B cell (primary cell): ENCODE measurements around the gene RAPGEF5. TPM values are rescaled to one million over a fixed set of nuclear protein-coding genes. Genes with fewer than 3 reads are reported as not detected.

Experiments used
- ATAC-seq: fragments of 200-7000 bp; cut with Tn5 transposase; one replicate; pipeline ENCODE4 v1.10.0; 2021; ENCODE audit warnings: low read depth, mild to moderate bottlenecking, moderate number of reproducible peaks, moderate library complexity
- CTCF ChIA-PET: fragments of 350-600 bp; sonication (Branson Sonifier 250); formaldehyde crosslinking; loops from one replicate; lab custom pipeline; 2021; ENCODE audit warnings: antibody characterized with exemption, inconsistent platforms; lab: Charles Lee
- POLR2A ChIA-PET: fragments of 350-600 bp; sonication (Branson Sonifier 250); formaldehyde crosslinking; loops from one replicate; lab custom pipeline; 2021; ENCODE audit warnings: antibody characterized with exemption; lab: Charles Lee
- DNase-seq: peaks from one replicate; pipeline ENCODE4 v3.0.0; 2013
- H2AFZ ChIP-seq: 2 replicates; pipeline ENCODE4 v1.6.1; 2012; ENCODE audit warnings: mild to moderate bottlenecking, low read depth, low read length; ENCODE audit not compliant: insufficient read depth, poor library complexity, severe bottlenecking
- H3K27ac ChIP-seq, 2 donors: 1 replicate in 1 of 2; 2 replicates in 1 of 2; pipeline ENCODE4 v1.5.1; 2012 to 2013; ENCODE audit warnings: low read length in 2 of 2, mild to moderate bottlenecking in 2 of 2, moderate library complexity in 1 of 2
- H3K27me3 ChIP-seq, 4 experiments: fragments of 200-600 bp in 1 of 4; sonication (generic) in 1 of 4; replicated peaks in 1 of 4; 1 replicate in 2 of 4; 2 replicates in 2 of 4; pipeline versions ENCODE4 v1.6.1 to v1.7.0; 2013 to 2016; ENCODE audit warnings: low read length in 3 of 4, mild to moderate bottlenecking in 2 of 4, mixed read lengths in 1 of 4, moderate library complexity in 1 of 4; ENCODE audit not compliant: insufficient read depth in 4 of 4, control insufficient read depth in 3 of 4; ENCODE audit errors: control extremely low read depth in 1 of 4
- H3K36me3 ChIP-seq, 2 experiments: replicated peaks in 1 of 2; 1 replicate in 1 of 2; 2 replicates in 1 of 2; pipeline versions ENCODE4 v1.6.1 to v1.7.1; 2013; ENCODE audit warnings: low read length in 1 of 2; ENCODE audit not compliant: insufficient read depth in 2 of 2, control insufficient read depth in 1 of 2; ENCODE audit errors: control extremely low read depth in 1 of 2, extremely low read depth in 1 of 2
- H3K4me1 ChIP-seq, 2 donors: fragments of 200-600 bp in 1 of 2; sonication (generic) in 1 of 2; 1 replicate in 1 of 2; 2 replicates in 1 of 2; pipeline versions ENCODE4 v1.5.1 to v1.6.1; 2013 to 2017; ENCODE audit warnings: low read length in 2 of 2; ENCODE audit not compliant: control insufficient read depth in 2 of 2, insufficient read depth in 2 of 2
- H3K4me2 ChIP-seq: replicated peaks from 2 replicates; pipeline ENCODE3; 2012; ENCODE audit warnings: mild to moderate bottlenecking, low read depth, low read length; ENCODE audit not compliant: poor library complexity, severe bottlenecking
- H3K4me3 ChIP-seq, 5 experiments: fragments of 200-600 bp in 1 of 5; sonication (generic) in 1 of 5; 1 replicate in 3 of 5; 2 replicates in 2 of 5; pipeline versions ENCODE4 v1.5.1 to v1.7.0; 2011 to 2016; ENCODE audit warnings: low read length in 4 of 5, mild to moderate bottlenecking in 4 of 5, low read depth in 2 of 5, control low read depth in 1 of 5, moderate library complexity in 1 of 5; ENCODE audit not compliant: insufficient read depth in 1 of 5; ENCODE audit errors: control extremely low read depth in 1 of 5, extremely low read depth in 1 of 5
- H3K79me2 ChIP-seq: fragments of 200-600 bp; sonication (generic); one replicate; pipeline ENCODE4 v1.6.0; 2016; ENCODE audit warnings: low read length; ENCODE audit not compliant: control insufficient read depth, insufficient read depth
- H3K9ac ChIP-seq: fragments of 200-600 bp; sonication (generic); 2 replicates; pipeline ENCODE4 v1.6.1; 2017; ENCODE audit warnings: mild to moderate bottlenecking, low read length, moderate library complexity
- H3K9me3 ChIP-seq, 3 donors: one replicate each; pipeline versions ENCODE4 v1.6.1 to v1.7.1; 2013; ENCODE audit warnings: low read length in 2 of 3; ENCODE audit not compliant: control insufficient read depth in 2 of 3, insufficient read depth in 1 of 3; ENCODE audit errors: control extremely low read depth in 1 of 3
- H4K20me1 ChIP-seq: 2 replicates; pipeline ENCODE4 v1.6.0; 2012; ENCODE audit warnings: mild to moderate bottlenecking, low read length; ENCODE audit not compliant: insufficient read depth, control insufficient read depth, poor library complexity, severe bottlenecking
- H3K27ac Mint-ChIP-seq: one replicate; pipeline ENCODE4 v1.8.0; 2021; ENCODE audit warnings: mixed read lengths
- H3K27me3 Mint-ChIP-seq: one replicate; pipeline ENCODE4 v1.8.0; 2021; ENCODE audit warnings: mixed read lengths
- H3K4me1 Mint-ChIP-seq: one replicate; pipeline ENCODE4 v1.8.0; 2021; ENCODE audit warnings: mixed read lengths
- H3K4me3 Mint-ChIP-seq: one replicate; pipeline ENCODE4 v1.8.0; 2021; ENCODE audit warnings: mixed read lengths
- H3K9me3 Mint-ChIP-seq: one replicate; pipeline ENCODE4 v1.8.0; 2022; ENCODE audit warnings: mixed read lengths; ENCODE audit not compliant: insufficient read depth
- CTCF ChIP-seq: fragments of 200-600 bp; IDR thresholded peaks from one replicate; pipeline ENCODE4 v1.8.0; 2022; ENCODE audit warnings: antibody characterized with exemption, mild to moderate bottlenecking
- EZH2 ChIP-seq: IDR thresholded peaks from 2 replicates; pipeline ENCODE4 v1.6.1; 2012; ENCODE audit warnings: borderline replicate concordance, low read depth, mild to moderate bottlenecking, moderate library complexity, low read length; ENCODE audit not compliant: insufficient read depth, poor library complexity, severe bottlenecking
- WGBS: methylation state at CpG from one replicate; pipeline ENCODE4 v1.1.5; 2013; ENCODE audit warnings: missing lambda C conversion rate; ENCODE audit not compliant: insufficient coverage; 5-methylcytosine and 5-hydroxymethylcytosine counted together
- intact Hi-C: fragments of 100-400 bp; cut with micrococcal nuclease; formaldehyde crosslinking; loops from one replicate; pipeline ENCODE4 v1.10.0; 2022
- polyA plus RNA-seq: library from polyadenylated mRNA; depleted of rRNA; stranded (reverse); fragments of >200 nt; gene quantifications from 2 replicates; pipeline ENCODE4 v1.2.3, GENCODE V29; 2012
- total RNA-seq, 2 donors: library from RNA; stranded (reverse); fragments of 120-200 nt in 1 of 2; gene quantifications; 1 replicate in 1 of 2; 2 replicates in 1 of 2; pipeline versions ENCODE4 v1.2.3 to v1.2.4, GENCODE V29; 2013 to 2022

RAPGEF5 gene
- total and polyA plus RNA-seq, 2 donors (not counting 1 experiment from before 2014, with no cell fraction given): 1.5 to 37.6 TPM

DNA sequence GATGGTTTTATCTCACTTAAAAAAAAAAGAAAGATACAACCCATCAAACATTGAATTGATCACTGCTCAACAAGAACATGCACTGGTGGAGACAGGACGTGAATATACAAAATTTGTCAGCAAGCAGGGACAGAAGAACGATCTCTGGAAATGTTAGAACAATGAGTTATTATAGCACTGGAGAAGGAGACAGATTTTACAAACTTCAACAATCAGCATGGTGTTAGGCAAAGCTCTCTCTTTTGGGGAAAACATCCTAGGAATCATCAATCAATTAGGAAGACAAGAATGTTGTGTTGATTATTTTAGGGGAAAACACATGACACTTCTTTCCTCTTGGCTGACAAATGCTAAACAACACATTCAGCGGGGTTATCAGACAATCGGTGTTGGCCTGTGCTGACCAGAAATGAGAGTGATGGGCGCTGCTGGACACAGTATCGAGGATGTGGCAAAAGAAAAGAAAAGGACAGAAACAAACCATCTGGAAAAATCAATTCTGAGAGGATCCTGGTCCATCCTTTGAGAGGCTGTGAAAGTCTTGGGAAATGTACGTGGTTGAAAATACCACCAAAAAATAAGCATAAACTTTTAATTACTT lies 103.9 kb downstream of the RAPGEF5 start:
- CTCF ChIA-PET: no interaction called here
- Histone ChIP-seq H3K4me1 (no peaks in the 10 kb centered on the region), H3K27me3 (no peaks in the 10 kb centered on the region), H3K9ac (no peak overlapping the region), H3K4me3 (no peak overlapping the region), H3K4me2 (no peak overlapping the region), H3K36me3 (no peaks in the 10 kb centered on the region), H3K9me3 (no peaks in the 10 kb centered on the region), H3K79me2 (no peaks in the 10 kb centered on the region), H4K20me1 (no peaks in the 10 kb centered on the region), H2AFZ (no peak overlapping the region), H3K27ac (no peak overlapping the region)
- Mint-ChIP-seq H3K9me3 (no peaks in the 10 kb centered on the region), H3K27ac (no peak overlapping the region), H3K27me3 (no peaks in the 10 kb centered on the region), H3K4me1 (no peaks in the 10 kb centered on the region), H3K4me3 (no peak overlapping the region)
- DNase-seq (no peak), ATAC-seq (no peak)
- TF ChIP-seq EZH2 (no peak), CTCF (no peak)
- POLR2A ChIA-PET: no interaction called here
- 100% methylated on average over 2 of the region's 7 CpGs for WGBS
- intact Hi-C loops: no loop called here

- Histone ChIP-seq H3K4me2 (no peak overlapping the region), H3K4me1 (no peaks in the 10 kb centered on the region), H3K9me3 (no peaks in the 10 kb centered on the region), H3K9ac (no peak overlapping the region), H3K79me2 (no peaks in the 10 kb centered on the region), H3K36me3 (no peaks in the 10 kb centered on the region), H4K20me1 (no peaks in the 10 kb centered on the region), H3K4me3 (no peak overlapping the region), H3K27ac (no peak overlapping the region), H3K27me3 (no peaks in the 10 kb centered on the region), H2AFZ (no peak overlapping the region)
- H3K9me3 Mint-ChIP-seq: no peaks in the 10 kb centered on the region
- DNase-seq (no peak), ATAC-seq (no peak)
- no peak for TF ChIP-seq EZH2
- no peak for TF ChIP-seq CTCF
- no peak overlapping the region for H3K27ac Mint-ChIP-seq
- no peak overlapping the region for H3K4me3 Mint-ChIP-seq
- WGBS: 78% methylated on average over 1 of the region's 2 CpGs
- no peaks in the 10 kb centered on the region for H3K27me3 Mint-ChIP-seq
- POLR2A ChIA-PET: no interaction called here
- intact Hi-C loops: no loop called here
- CTCF ChIA-PET: no interaction called here
- H3K4me1 Mint-ChIP-seq: no peaks in the 10 kb centered on the region
Measured at GRCh38 chr7:22252016-22252415, 104.9 kb downstream of the RAPGEF5 start.
